Liver (tissue), 3 donors: ENCODE measurements around the gene PDE9A.

Experiments
- ATF3 ChIP-seq: IDR thresholded peaks from 2 replicates; pipeline ENCODE4 v1.6.1; 2016; ENCODE audit warnings: antibody characterized with exemption
- CTCF ChIP-seq: fragments of 150-350 bp; IDR thresholded peaks from 2 replicates; pipeline ENCODE4 v1.5.1; 2017; ENCODE audit warnings: improper control_type of control experiment, low read depth, low read length; ENCODE audit not compliant: missing input control
- EGR1 ChIP-seq, 2 donors: IDR thresholded peaks; 2 replicates each; pipeline ENCODE4 v1.6.1; 2016 to 2018; ENCODE audit warnings: antibody characterized with exemption in 2 of 2, low read depth in 2 of 2
- JUND ChIP-seq, 2 donors: IDR thresholded peaks; 2 replicates each; pipeline ENCODE4 v1.6.1; 2016; ENCODE audit warnings: antibody characterized with exemption in 2 of 2
- MAX ChIP-seq: IDR thresholded peaks from 2 replicates; pipeline ENCODE4 v1.6.1; 2016; ENCODE audit warnings: antibody characterized with exemption
- RAD21 ChIP-seq, 2 donors: IDR thresholded peaks; 2 replicates each; pipeline ENCODE4 v1.6.1; 2016; ENCODE audit warnings: antibody characterized with exemption in 2 of 2, mild to moderate bottlenecking in 2 of 2
- RXRA ChIP-seq, 2 donors: IDR thresholded peaks; 2 replicates each; pipeline ENCODE4 v1.6.1; 2017 to 2018; ENCODE audit warnings: antibody characterized with exemption in 2 of 2, mild to moderate bottlenecking in 1 of 2
- SP1 ChIP-seq: IDR thresholded peaks from 2 replicates; pipeline ENCODE4 v1.6.1; 2018; ENCODE audit warnings: antibody characterized with exemption, mild to moderate bottlenecking
- TAF1 ChIP-seq: conservative IDR thresholded peaks from 2 replicates; pipeline ENCODE4 v1.6.1; 2016; ENCODE audit warnings: antibody characterized with exemption, mild to moderate bottlenecking
- YY1 ChIP-seq: IDR thresholded peaks from 2 replicates; pipeline ENCODE4 v1.6.1; 2016; ENCODE audit warnings: antibody characterized with exemption, mild to moderate bottlenecking
- TF ChIP-seq, protein P1 (sequence below): IDR thresholded peaks from 2 replicates; pipeline ENCODE4 v1.6.1; 2016; ENCODE audit warnings: antibody characterized with exemption, mild to moderate bottlenecking
- TF ChIP-seq, protein P2 (sequence below): IDR thresholded peaks from 2 replicates; pipeline ENCODE4 v1.6.1; 2016; ENCODE audit warnings: antibody characterized with exemption
- donor health status: healthy.
- donor health status: healthy.

DNA sequence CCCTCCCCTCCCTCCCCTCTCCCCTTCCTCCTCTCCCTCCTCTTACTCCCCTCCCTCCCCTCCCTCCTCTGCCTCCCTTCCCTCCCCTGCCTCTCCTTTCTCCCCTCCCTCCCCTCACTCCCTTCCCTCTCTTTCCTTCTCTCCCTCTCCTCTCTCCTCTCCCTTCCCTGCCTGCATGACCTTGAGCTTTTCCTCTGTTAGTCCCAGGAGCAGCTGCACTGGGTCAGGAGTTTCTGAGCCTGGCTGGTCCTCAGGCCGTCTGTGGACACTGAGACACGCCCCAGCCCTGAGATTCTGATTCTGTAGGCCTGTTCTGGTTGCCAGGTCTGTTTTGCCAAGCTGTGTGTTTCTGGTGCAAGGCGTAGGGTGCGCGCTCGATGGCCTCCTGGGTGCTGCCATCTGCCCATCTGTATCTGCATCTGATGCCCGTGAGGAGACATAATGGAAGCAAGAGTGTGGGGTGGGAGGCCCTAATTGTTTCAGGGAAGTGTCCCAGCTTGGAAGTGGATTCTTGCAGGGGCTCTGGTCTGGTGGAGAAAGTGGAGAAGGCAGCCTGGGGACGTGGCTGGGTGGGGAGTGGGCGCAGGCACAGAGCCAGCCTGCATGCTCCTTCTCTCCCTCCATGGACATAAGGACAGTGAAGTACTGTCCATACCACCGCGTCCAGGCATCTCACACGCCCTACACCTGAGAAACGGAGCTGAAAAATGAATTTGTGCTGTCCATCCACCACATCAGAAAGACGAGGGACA is 128.7 kb downstream of the PDE9A start:
- TF ChIP-seq, protein P1, sequence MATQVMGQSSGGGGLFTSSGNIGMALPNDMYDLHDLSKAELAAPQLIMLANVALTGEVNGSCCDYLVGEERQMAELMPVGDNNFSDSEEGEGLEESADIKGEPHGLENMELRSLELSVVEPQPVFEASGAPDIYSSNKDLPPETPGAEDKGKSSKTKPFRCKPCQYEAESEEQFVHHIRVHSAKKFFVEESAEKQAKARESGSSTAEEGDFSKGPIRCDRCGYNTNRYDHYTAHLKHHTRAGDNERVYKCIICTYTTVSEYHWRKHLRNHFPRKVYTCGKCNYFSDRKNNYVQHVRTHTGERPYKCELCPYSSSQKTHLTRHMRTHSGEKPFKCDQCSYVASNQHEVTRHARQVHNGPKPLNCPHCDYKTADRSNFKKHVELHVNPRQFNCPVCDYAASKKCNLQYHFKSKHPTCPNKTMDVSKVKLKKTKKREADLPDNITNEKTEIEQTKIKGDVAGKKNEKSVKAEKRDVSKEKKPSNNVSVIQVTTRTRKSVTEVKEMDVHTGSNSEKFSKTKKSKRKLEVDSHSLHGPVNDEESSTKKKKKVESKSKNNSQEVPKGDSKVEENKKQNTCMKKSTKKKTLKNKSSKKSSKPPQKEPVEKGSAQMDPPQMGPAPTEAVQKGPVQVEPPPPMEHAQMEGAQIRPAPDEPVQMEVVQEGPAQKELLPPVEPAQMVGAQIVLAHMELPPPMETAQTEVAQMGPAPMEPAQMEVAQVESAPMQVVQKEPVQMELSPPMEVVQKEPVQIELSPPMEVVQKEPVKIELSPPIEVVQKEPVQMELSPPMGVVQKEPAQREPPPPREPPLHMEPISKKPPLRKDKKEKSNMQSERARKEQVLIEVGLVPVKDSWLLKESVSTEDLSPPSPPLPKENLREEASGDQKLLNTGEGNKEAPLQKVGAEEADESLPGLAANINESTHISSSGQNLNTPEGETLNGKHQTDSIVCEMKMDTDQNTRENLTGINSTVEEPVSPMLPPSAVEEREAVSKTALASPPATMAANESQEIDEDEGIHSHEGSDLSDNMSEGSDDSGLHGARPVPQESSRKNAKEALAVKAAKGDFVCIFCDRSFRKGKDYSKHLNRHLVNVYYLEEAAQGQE, result no peak
- TF ChIP-seq YY1, result no peak
- TF ChIP-seq MAX, result no peak
- TF ChIP-seq CTCF, result no peak
- TF ChIP-seq EGR1 (IDR thresholded peaks at IDR 0.05; ENCODE audit: low read depth in 2 of 2), result no peak
- no peak for TF ChIP-seq JUND (IDR thresholded peaks at IDR 0.05)
- TF ChIP-seq SP1, result no peak
- TF ChIP-seq, protein P2, sequence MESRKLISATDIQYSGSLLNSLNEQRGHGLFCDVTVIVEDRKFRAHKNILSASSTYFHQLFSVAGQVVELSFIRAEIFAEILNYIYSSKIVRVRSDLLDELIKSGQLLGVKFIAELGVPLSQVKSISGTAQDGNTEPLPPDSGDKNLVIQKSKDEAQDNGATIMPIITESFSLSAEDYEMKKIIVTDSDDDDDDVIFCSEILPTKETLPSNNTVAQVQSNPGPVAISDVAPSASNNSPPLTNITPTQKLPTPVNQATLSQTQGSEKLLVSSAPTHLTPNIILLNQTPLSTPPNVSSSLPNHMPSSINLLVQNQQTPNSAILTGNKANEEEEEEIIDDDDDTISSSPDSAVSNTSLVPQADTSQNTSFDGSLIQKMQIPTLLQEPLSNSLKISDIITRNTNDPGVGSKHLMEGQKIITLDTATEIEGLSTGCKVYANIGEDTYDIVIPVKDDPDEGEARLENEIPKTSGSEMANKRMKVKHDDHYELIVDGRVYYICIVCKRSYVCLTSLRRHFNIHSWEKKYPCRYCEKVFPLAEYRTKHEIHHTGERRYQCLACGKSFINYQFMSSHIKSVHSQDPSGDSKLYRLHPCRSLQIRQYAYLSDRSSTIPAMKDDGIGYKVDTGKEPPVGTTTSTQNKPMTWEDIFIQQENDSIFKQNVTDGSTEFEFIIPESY, result no peak
- TF ChIP-seq TAF1, result no peak
- no peak for TF ChIP-seq RXRA (IDR thresholded peaks at IDR 0.05)
- TF ChIP-seq RAD21 (IDR thresholded peaks at IDR 0.05), result no peak
- TF ChIP-seq ATF3, result no peak
